Duodenal mucosa (tissue), 2 donors: ENCODE results near the gene ENAH.
"Not testable (repeated sequence)": the region's sequence is repeated elsewhere in the genome, so short reads cannot be mapped to it uniquely, and the experiment has no call there.

Experiments used
- H3K27ac ChIP-seq: one replicate; pipeline ENCODE4 v1.7.0; 2013; ENCODE audit warnings: low read depth, low read length
- H3K27me3 ChIP-seq, 2 donors: one replicate each; pipeline ENCODE4 v1.7.0; 2013; ENCODE audit warnings: low read length in 2 of 2, control low read depth in 1 of 2; ENCODE audit not compliant: insufficient read depth in 2 of 2, control insufficient read depth in 1 of 2
- H3K36me3 ChIP-seq, 2 donors: one replicate each; pipeline ENCODE4 v1.7.0; 2013; ENCODE audit warnings: low read length in 2 of 2, control low read depth in 1 of 2; ENCODE audit not compliant: insufficient read depth in 2 of 2, control insufficient read depth in 1 of 2
- H3K4me1 ChIP-seq, 2 donors: one replicate each; pipeline ENCODE4 v1.7.0; 2013; ENCODE audit warnings: low read length in 2 of 2, control low read depth in 1 of 2; ENCODE audit not compliant: insufficient read depth in 2 of 2, control insufficient read depth in 1 of 2
- H3K4me3 ChIP-seq, 2 donors: one replicate each; pipeline ENCODE4 v1.7.0; 2013; ENCODE audit warnings: low read length in 2 of 2, low read depth in 1 of 2
- H3K9ac ChIP-seq, 2 donors: one replicate each; pipeline ENCODE4 v1.7.0; 2013; ENCODE audit warnings: low read length in 2 of 2, low read depth in 1 of 2
- H3K9me3 ChIP-seq, 2 donors: one replicate each; pipeline ENCODE4 v1.7.0; 2013; ENCODE audit warnings: low read length in 2 of 2, control low read depth in 1 of 2; ENCODE audit not compliant: control insufficient read depth in 1 of 2

The ENAH gene

DNA sequence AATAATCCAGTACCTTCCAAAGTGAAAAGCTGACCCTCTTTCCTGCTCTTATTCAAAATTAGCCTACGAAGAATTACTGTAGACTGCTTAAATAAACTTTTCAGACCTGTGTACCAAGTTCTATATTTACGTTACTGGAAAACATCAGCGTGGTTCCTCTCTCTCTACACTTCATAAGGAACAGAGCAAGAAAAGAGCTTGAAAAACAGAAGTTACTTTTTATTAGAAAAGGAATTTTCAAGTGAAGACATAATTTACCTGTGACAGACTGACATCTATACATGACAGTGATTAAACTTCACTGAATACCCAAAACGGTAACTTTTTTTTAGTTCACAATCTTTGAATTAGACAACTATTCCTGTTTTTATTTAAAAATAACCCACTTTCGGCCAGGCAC is 2.7 kb downstream of the ENAH start:
- no peak overlapping the region for H3K4me3 ChIP-seq
- H3K27me3 ChIP-seq: no peaks in the 10 kb centered on the region
- H3K27ac ChIP-seq: no peak overlapping the region

DNA sequence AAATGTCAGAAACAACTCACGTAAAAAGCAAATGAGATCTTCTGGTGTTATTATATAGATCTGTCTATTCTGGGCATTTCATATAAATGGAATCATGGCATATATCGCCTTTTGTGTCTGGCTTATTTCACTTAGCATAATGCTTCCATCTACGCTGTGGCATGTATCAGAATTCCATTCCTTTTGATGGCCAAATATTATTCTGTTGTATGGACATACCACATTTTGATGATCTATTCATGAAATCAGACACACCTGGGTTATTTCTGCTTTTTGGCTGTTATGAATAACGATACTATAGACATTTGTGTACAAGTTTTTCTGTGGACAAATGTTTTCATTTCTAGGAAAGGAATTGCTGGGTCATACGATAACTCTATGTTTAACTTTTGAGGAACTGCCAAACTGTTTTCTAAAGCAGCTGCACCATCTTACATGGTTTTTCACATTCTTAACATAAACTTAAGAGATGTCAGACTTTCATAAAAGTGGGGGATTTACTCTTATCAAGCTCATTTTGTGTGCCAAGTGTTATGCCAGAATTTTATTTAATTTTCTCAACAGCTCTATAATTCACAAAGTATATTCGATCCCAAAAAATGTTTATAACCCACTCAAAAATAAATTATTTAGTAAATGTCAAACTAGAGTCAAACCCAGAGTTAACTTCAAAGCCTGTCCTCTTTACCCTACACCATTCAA is 7.6 kb downstream of the ENAH start:
- Histone ChIP-seq H3K4me1 (no peaks in the 10 kb centered on the region), H3K27ac (no peak overlapping the region), H3K9me3 (no peaks in the 10 kb centered on the region), H3K27me3 (no peaks in the 10 kb centered on the region), H3K9ac (no peak overlapping the region), H3K36me3 (no peaks in the 10 kb centered on the region), H3K4me3 (no peak overlapping the region)

More for the DNA sequence above, 2.7 kb downstream of the ENAH start:
- no peaks in the 10 kb centered on the region for H3K36me3 ChIP-seq
- no peak overlapping the region for H3K9ac ChIP-seq
- no peaks in the 10 kb centered on the region for H3K9me3 ChIP-seq
- peaks cover 0 to 6% of the 10 kb centered on the region in 2 donors for H3K4me1 ChIP-seq

GRCh38 chr1:225644666-225645065 is 8.3 kb downstream of the ENAH start:
- no peak overlapping the region for H3K27ac ChIP-seq
- no peak overlapping the region for H3K9ac ChIP-seq
- no peaks in the 10 kb centered on the region for H3K27me3 ChIP-seq
- H3K9me3 ChIP-seq: no peaks in the 10 kb centered on the region
- no peak overlapping the region for H3K4me3 ChIP-seq
- H3K4me1 ChIP-seq: no peaks in the 10 kb centered on the region
- H3K36me3 ChIP-seq: no peaks in the 10 kb centered on the region

DNA sequence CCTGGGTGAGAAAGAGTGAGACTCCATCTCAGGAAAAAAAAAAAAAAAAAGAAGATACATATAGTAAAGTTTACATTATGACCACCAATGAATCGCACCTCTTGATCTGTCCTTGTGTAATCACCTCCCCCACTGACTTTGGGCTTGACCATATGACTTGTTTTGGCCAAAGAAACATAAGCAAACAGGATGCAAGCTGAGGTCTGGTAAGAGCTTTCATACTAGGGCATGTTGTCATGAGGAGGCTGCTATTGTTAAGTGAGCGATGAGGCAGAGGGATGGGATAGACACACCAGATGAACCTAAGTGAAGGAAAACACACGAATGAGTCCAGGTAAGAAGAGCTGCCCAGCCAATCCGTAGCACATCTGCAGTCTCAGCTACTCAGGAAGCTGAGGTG is 10.7 kb downstream of the ENAH start:
- Histone ChIP-seq H3K9me3 (no peaks in the 10 kb centered on the region), H3K4me3 (no peak overlapping the region), H3K4me1 (no peaks in the 10 kb centered on the region), H3K36me3 (no peaks in the 10 kb centered on the region), H3K27me3 (no peaks in the 10 kb centered on the region), H3K27ac (no peak overlapping the region), H3K9ac (no peak overlapping the region)

DNA sequence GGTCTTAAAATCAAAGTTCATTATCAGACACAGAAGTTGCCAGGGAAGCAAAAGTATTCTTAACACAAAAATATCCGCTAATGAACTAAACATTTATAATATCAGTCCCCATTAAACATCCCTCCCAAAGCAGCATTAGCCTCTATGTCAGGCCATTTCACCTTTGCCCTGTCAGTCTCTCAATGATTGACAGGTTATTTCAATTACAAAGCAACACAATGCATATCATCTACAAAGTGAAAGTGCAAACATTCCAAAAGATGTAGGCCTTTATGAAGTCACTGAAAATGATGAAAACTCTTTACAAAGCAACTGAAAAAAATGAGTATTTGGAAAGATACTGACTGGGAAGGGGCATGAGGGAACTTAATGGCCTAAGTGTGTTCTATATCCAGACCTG is 14.1 kb downstream of the ENAH start:
- no peak overlapping the region for H3K4me3 ChIP-seq
- H3K27ac ChIP-seq: no peak overlapping the region
- no peaks in the 10 kb centered on the region for H3K9me3 ChIP-seq
- no peak overlapping the region for H3K9ac ChIP-seq
- H3K27me3 ChIP-seq: no peaks in the 10 kb centered on the region
- H3K36me3 ChIP-seq: no peaks in the 10 kb centered on the region
- H3K4me1 ChIP-seq: no peaks in the 10 kb centered on the region

DNA sequence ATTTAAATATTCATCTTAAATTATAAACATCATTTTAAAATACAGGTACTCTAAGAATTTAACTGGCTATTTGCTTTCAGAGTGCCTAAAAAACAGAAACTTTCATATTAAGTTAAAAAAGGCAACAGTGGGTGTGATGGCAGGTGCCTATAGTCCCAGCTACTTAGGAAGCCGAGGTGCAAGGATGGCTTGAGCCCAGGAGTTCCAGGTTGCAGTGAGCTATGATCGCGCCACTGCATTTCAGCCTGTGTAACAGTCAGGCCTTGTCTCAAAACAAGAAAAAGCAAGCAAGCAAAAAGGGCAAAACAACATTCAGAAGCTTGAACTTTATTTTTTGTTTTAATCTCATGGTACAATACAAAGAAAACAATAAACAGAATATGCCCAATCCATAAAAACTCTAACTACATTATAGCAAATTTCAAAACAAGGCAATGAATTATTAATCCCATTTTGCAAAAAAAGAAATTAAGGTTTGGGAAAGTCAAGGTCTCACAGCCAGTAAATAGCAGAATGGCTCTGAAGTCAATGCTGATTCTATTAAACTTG is 15.2 kb downstream of the ENAH start:
- Histone ChIP-seq H3K27me3 (no peaks in the 10 kb centered on the region), H3K9ac (no peak overlapping the region), H3K4me3 (no peak overlapping the region), H3K27ac (no peak overlapping the region), H3K9me3 (no peaks in the 10 kb centered on the region), H3K4me1 (no peaks in the 10 kb centered on the region), H3K36me3 (no peaks in the 10 kb centered on the region)

- not testable (repeated sequence) for H3K9ac ChIP-seq, H3K27ac ChIP-seq, H3K27me3 ChIP-seq, H3K36me3 ChIP-seq, H3K4me3 ChIP-seq, H3K9me3 ChIP-seq, H3K4me1 ChIP-seq
Observed at GRCh38 chr1:225636992-225637391, 15.9 kb downstream of the ENAH start.

GRCh38 chr1:225635649-225636048 is 17.3 kb downstream of the ENAH start:
- Histone ChIP-seq H3K4me3 (no peak overlapping the region), H3K9me3 (no peaks in the 10 kb centered on the region), H3K36me3 (no peaks in the 10 kb centered on the region), H3K4me1 (peaks cover 0 to 6% of the 10 kb centered on the region in 2 donors), H3K27me3 (no peaks in the 10 kb centered on the region), H3K27ac (no peak overlapping the region), H3K9ac (no peak overlapping the region)

DNA sequence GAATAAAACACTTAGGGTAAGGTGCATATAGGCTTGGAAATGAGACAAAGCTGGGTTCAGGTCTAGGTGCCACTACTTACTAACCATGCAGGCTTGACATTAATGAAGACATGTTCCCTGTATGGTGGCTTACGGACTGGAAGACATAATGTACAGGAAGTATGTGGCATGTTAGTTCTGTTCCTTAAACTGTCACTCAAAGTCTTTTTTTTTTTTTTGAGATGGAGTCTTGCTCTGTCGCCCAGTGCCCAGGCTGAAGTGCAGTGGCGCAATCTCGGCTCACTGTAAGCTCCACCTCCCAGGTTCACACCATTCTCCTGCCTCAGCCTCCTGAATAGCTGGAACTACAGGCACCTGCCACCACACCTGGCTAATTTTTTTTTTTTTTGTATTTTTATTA is 20.1 kb downstream of the ENAH start:
- H3K4me1 ChIP-seq, H3K4me3 ChIP-seq, H3K9ac ChIP-seq, H3K27ac ChIP-seq, H3K9me3 ChIP-seq, H3K36me3 ChIP-seq, H3K27me3 ChIP-seq: not testable (repeated sequence)

GRCh38 chr1:225631021-225631663 is 21.8 kb downstream of the ENAH start:
- H3K27me3 ChIP-seq: no peaks in the 10 kb centered on the region
- H3K4me3 ChIP-seq: no peak overlapping the region
- no peak overlapping the region for H3K9ac ChIP-seq
- peaks cover 10 to 21% of the 10 kb centered on the region in 2 donors for H3K4me1 ChIP-seq
- no peaks in the 10 kb centered on the region for H3K9me3 ChIP-seq
- no peaks in the 10 kb centered on the region for H3K36me3 ChIP-seq
- no peak overlapping the region for H3K27ac ChIP-seq
